HCEC 1CT (cell line): ENCODE results near the gene CALY.
"Not testable (repeated sequence)": the region's sequence is repeated elsewhere in the genome, so short reads cannot be mapped to it uniquely, and the experiment has no call there.

Experiments
- DNase-seq: peaks from one replicate; pipeline ENCODE4 v3.0.0-alpha.2; 2017

CALY gene

GRCh38 chr10:133327651-133328357 lies 8.9 kb downstream of the CALY start:
- DNase-seq: no peak

GRCh38 chr10:133326745-133327650 lies 9.7 kb downstream of the CALY start:
- DNase-seq: peak; percentile 25

GRCh38 chr10:133326223-133326551 lies 10.5 kb downstream of the CALY start:
- no peak for DNase-seq

GRCh38 chr10:133325440-133326222 lies 11.1 kb downstream of the CALY start:
- no peak for DNase-seq

- DNase-seq: no peak
Observed at GRCh38 chr10:133324857-133325260, 11.8 kb downstream of the CALY start.

- DNase-seq: peak; percentile 13
Observed at GRCh38 chr10:133324198-133324792, 12.4 kb downstream of the CALY start.

- DNase-seq: not testable (repeated sequence)
Observed at GRCh38 chr10:133322064-133322709, 14.5 kb downstream of the CALY start.

- not testable (repeated sequence) for DNase-seq
Observed at GRCh38 chr10:133320852-133321422, 15.8 kb downstream of the CALY start.

GRCh38 chr10:133318494-133319127 lies 18.1 kb downstream of the CALY start:
- peak; percentile 27 for DNase-seq

GRCh38 chr10:133316732-133317131 lies 20.0 kb downstream of the CALY start:
- DNase-seq: no peak

- no peak for DNase-seq
Observed at GRCh38 chr10:133316266-133316665, 20.4 kb downstream of the CALY start.

GRCh38 chr10:133315847-133316246 lies 20.8 kb downstream of the CALY start:
- peak; percentile 24 for DNase-seq

- no peak for DNase-seq
Observed at GRCh38 chr10:133314911-133315310, 21.8 kb downstream of the CALY start.

GRCh38 chr10:133313192-133313591 lies 23.5 kb downstream of the CALY start:
- no peak for DNase-seq

GRCh38 chr10:133312769-133313145 lies 23.9 kb downstream of the CALY start:
- DNase-seq: no peak

- no peak for DNase-seq
Observed at GRCh38 chr10:133312016-133312768, 24.5 kb downstream of the CALY start.

GRCh38 chr10:133311570-133311969 lies 25.1 kb downstream of the CALY start:
- no peak for DNase-seq

- no peak for DNase-seq
Observed at GRCh38 chr10:133310789-133311188, 25.9 kb downstream of the CALY start.

GRCh38 chr10:133310399-133310755 lies 26.3 kb downstream of the CALY start:
- DNase-seq: no peak

- DNase-seq: no peak
Observed at GRCh38 chr10:133309720-133310398, 26.8 kb downstream of the CALY start.
